Right cardiac atrium (tissue), 5 donors: ENCODE measurements around the gene SLC38A3. TPM values are rescaled to one million over a fixed set of nuclear protein-coding genes. Genes with fewer than 3 reads are reported as not detected.

Source experiments
- ATAC-seq, 2 donors: fragments of 200-7000 bp; cut with Tn5 transposase; one replicate each; pipeline versions ENCODE4 v1.8.0 to v1.9.1; 2020; ENCODE audit warnings: moderate library complexity in 2 of 2, mild to moderate bottlenecking in 1 of 2
- DNase-seq, 3 donors: peaks; one replicate each; pipeline ENCODE4 v3.0.0-alpha.2; 2020
- H3K27ac ChIP-seq: one replicate; pipeline ENCODE4 v1.5.1; 2013; ENCODE audit warnings: mild to moderate bottlenecking, low read length, control low read depth, moderate library complexity
- H3K27me3 ChIP-seq: one replicate; pipeline ENCODE4 v1.6.1; 2013; ENCODE audit not compliant: control insufficient read depth, insufficient read depth
- H3K4me1 ChIP-seq: one replicate; pipeline ENCODE4 v1.6.1; 2013; ENCODE audit warnings: low read length; ENCODE audit not compliant: control insufficient read depth, insufficient read depth
- H3K4me3 ChIP-seq: one replicate; pipeline ENCODE4 v1.5.1; 2013; ENCODE audit warnings: low read length, control low read depth
- H3K9me3 ChIP-seq: one replicate; pipeline ENCODE4 v1.6.1; 2013; ENCODE audit warnings: low read length; ENCODE audit not compliant: control insufficient read depth
- WGBS: extraction: QIAGEN DNeasy Blood & Tissue Kit; methylation state at CpG from one replicate; pipeline ENCODE4 v1.1.7; 2013; 5-methylcytosine and 5-hydroxymethylcytosine counted together
- intact Hi-C, 4 donors: fragments of 100-400 bp; cut with DNase I; formaldehyde crosslinking; loops; one replicate each; pipeline versions ENCODE4 v1.11.0 to v1.14.0; 2022 to 2023
- long read RNA-seq, 4 donors: library from polyadenylated mRNA; unstranded; transcript quantifications; one replicate each; pipeline ENCODE4 v2.0.0, GENCODE V29; 2020 to 2021
- polyA plus RNA-seq: library from polyadenylated mRNA; stranded (reverse); fragments of 200-250 nt; gene quantifications from one replicate; pipeline ENCODE4 v1.2.3, GENCODE V29; 2013
- total RNA-seq, 4 donors: library from RNA; stranded (reverse); fragmentation: NEBNext Ultra II Directional; extraction: Animal tissue kit (Norgen Biotek cat#: 25700); gene quantifications; one replicate each; pipeline ENCODE4 v1.2.1, GENCODE V29; 2021
- donor health status: healthy with polysubstance abuse.
- donor health status: DM: no; HTN: yes; CAD: no.
- donor health status: DM: no; HTN: no; CAD: no.
- donor health status: DM: no; HTN: yes; CAD: no; lungs with severe emphysema.
- donor health status: DM: yes; HTN: yes; CAD: no.

The SLC38A3 gene
- 10 to 100 TPM in 1 of 4 donors, 1 to 10 TPM in 3; 5.0 to 10.4 (median 8.9) TPM for total RNA-seq
- polyA plus RNA-seq = 5.4 TPM
- long read RNA-seq, donor 1, partial matches to known transcripts = 3 of 9 reads
- long read RNA-seq, donor 1, other reads (novel, unspliced or antisense) = 3 of 9 reads
- long read RNA-seq, donor 2, transcript SLC38A3-206 (16 exons, 2,978 nt) = major isoform, 6 of 8 reads
- long read RNA-seq, donor 2, partial matches to known transcripts = 0 of 8 reads
- long read RNA-seq, donor 2, other reads (novel, unspliced or antisense) = 2 of 8 reads
- long read RNA-seq, donor 3, partial matches to known transcripts = 0 of 2 reads
- long read RNA-seq, donor 3, other reads (novel, unspliced or antisense) = 1 of 2 reads
- long read RNA-seq, donor 4, transcript SLC38A3-206 (16 exons, 2,978 nt) = major isoform, 11 of 15 reads
- long read RNA-seq, donor 4, partial matches to known transcripts = 3 of 15 reads
- long read RNA-seq, donor 4, other reads (novel, unspliced or antisense) = 1 of 15 reads

GRCh38 chr3:50204804-50205412 is at the start of gene SLC38A3:
Gene SLC38A3, plus strand, starts transcription at chr3:50205271. Its CDS starts 8,929 bp downstream, at chr3:50214200.
- peak in 2 of 3 donors; percentile 69 to 74 for DNase-seq
- Histone ChIP-seq H3K9me3 (no peaks in the 10 kb centered on the region), H3K27ac (peak within 1 kb of the TSS; percentile 61), H3K4me1 (no peaks in the 10 kb centered on the region), H3K27me3 (no peaks in the 10 kb centered on the region), H3K4me3 (peak within 1 kb of the TSS; percentile 48)
- peak; percentile 73 to 82 for ATAC-seq
- intact Hi-C loops = no loop called here
- WGBS = 4% methylated on average over 41 of the region's 41 CpGs

- WGBS = 3% methylated on average over 37 of the region's 37 CpGs
- Histone ChIP-seq H3K4me1 (no peaks in the 10 kb centered on the region), H3K27me3 (no peaks in the 10 kb centered on the region), H3K27ac (peak overlapping the region; percentile 40), H3K4me3 (peak overlapping the region; percentile 60), H3K9me3 (no peaks in the 10 kb centered on the region)
- no peak for ATAC-seq
- intact Hi-C loops = no loop called here
- DNase-seq = no peak
These were observed 49.6 kb upstream of the SLC38A3 start for GRCh38 chr3:50155491-50155878.

- no peaks in the 10 kb centered on the region for H3K9me3 ChIP-seq
- intact Hi-C loops = loop anchor here in 1 of 4 donors (2.0 kb wide), 1 partner anchor 33 kb away; no protein-coding TSS in a partner anchor
- peak overlapping the region; percentile 56 for H3K27ac ChIP-seq
- peak overlapping the region; percentile 60 for H3K4me3 ChIP-seq
- no peak for ATAC-seq
- DNase-seq = no peak
- no peaks in the 10 kb centered on the region for H3K4me1 ChIP-seq
- H3K27me3 ChIP-seq = no peaks in the 10 kb centered on the region
- WGBS = 39% methylated on average over 13 of the region's 13 CpGs
These were observed 49.2 kb upstream of the SLC38A3 start for GRCh38 chr3:50155891-50156290.

- 45% methylated on average over 20 of the region's 20 CpGs for WGBS
- no peaks in the 10 kb centered on the region for H3K4me1 ChIP-seq
- peak in 1 of 3 donors; percentile 56 for DNase-seq
These were observed 48.2 kb upstream of the SLC38A3 start for GRCh38 chr3:50156549-50157493.

GRCh38 chr3:50157827-50158529 is 47.1 kb upstream of the SLC38A3 start:
- Histone ChIP-seq H3K9me3 (no peaks in the 10 kb centered on the region), H3K4me3 (no peak overlapping the region), H3K4me1 (peaks cover 2% of the 10 kb centered on the region), H3K27me3 (no peaks in the 10 kb centered on the region), H3K27ac (no peak overlapping the region)
- 72% methylated on average over 12 of the region's 12 CpGs for WGBS
- DNase-seq (no peak), ATAC-seq (no peak)
- intact Hi-C loops = loop anchor here in 1 of 4 donors (2.0 kb wide), 1 partner anchor 31 kb away; no protein-coding TSS in a partner anchor

More at GRCh38 chr3:50156549-50157493, 48.2 kb upstream of the SLC38A3 start:
- H3K4me3 ChIP-seq = peak overlapping the region; percentile 60
- peak overlapping the region; percentile 32 for H3K27ac ChIP-seq
- intact Hi-C loops = loop anchor here in 1 of 4 donors (2.0 kb wide), 1 partner anchor 32 kb away; no protein-coding TSS in a partner anchor
- no peaks in the 10 kb centered on the region for H3K27me3 ChIP-seq
- ATAC-seq = no peak
- H3K9me3 ChIP-seq = no peaks in the 10 kb centered on the region

- intact Hi-C loops = no loop called here
- WGBS = 71% methylated on average over 10 of the region's 10 CpGs
These were observed 46.4 kb upstream of the SLC38A3 start for GRCh38 chr3:50158530-50159146.

GRCh38 chr3:50160561-50160983 is 44.5 kb upstream of the SLC38A3 start:
- WGBS = 45% methylated on average over 7 of the region's 7 CpGs
- ATAC-seq = peak; percentile 62 to 85
- no peaks in the 10 kb centered on the region for H3K27me3 ChIP-seq
- no peaks in the 10 kb centered on the region for H3K9me3 ChIP-seq
- no peak overlapping the region for H3K4me3 ChIP-seq
- H3K27ac ChIP-seq = peak overlapping the region; percentile 54
- peaks cover 20% of the 10 kb centered on the region for H3K4me1 ChIP-seq
- DNase-seq = peak; percentile 80 to 88 (median 87)
- intact Hi-C loops = no loop called here

More at GRCh38 chr3:50158530-50159146, 46.4 kb upstream of the SLC38A3 start:
- H3K4me1 ChIP-seq = peaks cover 7% of the 10 kb centered on the region
- H3K9me3 ChIP-seq = no peaks in the 10 kb centered on the region
- ATAC-seq (no peak), DNase-seq (no peak)
- H3K27me3 ChIP-seq = no peaks in the 10 kb centered on the region
- no peak overlapping the region for H3K4me3 ChIP-seq
- no peak overlapping the region for H3K27ac ChIP-seq

GRCh38 chr3:50161320-50161719 is 43.8 kb upstream of the SLC38A3 start:
- ATAC-seq = peak in 1 of 2 donors; percentile 13

GRCh38 chr3:50162034-50162883 is 42.8 kb upstream of the SLC38A3 start:
- Histone ChIP-seq H3K27ac (peak overlapping the region; percentile 54), H3K4me1 (peaks cover 33% of the 10 kb centered on the region), H3K9me3 (no peaks in the 10 kb centered on the region), H3K27me3 (no peaks in the 10 kb centered on the region), H3K4me3 (no peak overlapping the region)
- ATAC-seq (no peak), DNase-seq (no peak)
- WGBS = 78% methylated on average over 5 of the region's 5 CpGs
- intact Hi-C loops = no loop called here

More at GRCh38 chr3:50161320-50161719, 43.8 kb upstream of the SLC38A3 start:
- intact Hi-C loops = no loop called here
- H3K4me3 ChIP-seq = no peak overlapping the region
- no peak for DNase-seq
- H3K27me3 ChIP-seq = no peaks in the 10 kb centered on the region
- peak overlapping the region; percentile 54 for H3K27ac ChIP-seq
- peaks cover 26% of the 10 kb centered on the region for H3K4me1 ChIP-seq
- WGBS = 61% methylated on average over 13 of the region's 13 CpGs
- H3K9me3 ChIP-seq = no peaks in the 10 kb centered on the region
